SU-DHL-6 (cell line): ENCODE measurements around the gene ATP6AP2.

ENCODE experiments used
- H2AFZ ChIP-seq: fragments of 200-600 bp; sonication (generic); 2 replicates; pipeline ENCODE4 v1.6.1; 2014; ENCODE audit warnings: low read depth, mild to moderate bottlenecking, moderate library complexity, mixed read lengths, antibody characterized with exemption, low read length; ENCODE audit not compliant: severe bottlenecking
- H3F3A ChIP-seq: fragments of 200-600 bp; shearing (Covaris generic); 2 replicates; pipeline ENCODE4 v1.6.0; 2016; ENCODE audit warnings: antibody characterized with exemption, mild to moderate bottlenecking; ENCODE audit not compliant: insufficient read depth
- H3K27ac ChIP-seq: fragments of 200-600 bp; sonication (generic); 2 replicates; pipeline ENCODE4 v1.5.1; 2016; ENCODE audit warnings: low read depth, mild to moderate bottlenecking, low read length, moderate library complexity, mixed read lengths
- H3K27me3 ChIP-seq: fragments of 200-600 bp; sonication (generic), shearing (Covaris generic); 2 replicates; pipeline ENCODE4 v1.6.0; 2014; ENCODE audit warnings: mild to moderate bottlenecking, low read length
- H3K36me3 ChIP-seq: fragments of 200-600 bp; sonication (generic); 2 replicates; pipeline ENCODE4 v1.6.1; 2014; ENCODE audit warnings: mild to moderate bottlenecking, low read length, mixed read lengths
- H3K4me2 ChIP-seq: fragments of 300-600, 200-600 bp; shearing (Covaris generic), sonication (generic); 2 replicates; pipeline ENCODE4 v1.6.0; 2014; ENCODE audit warnings: low read length, low read depth, mild to moderate bottlenecking; ENCODE audit not compliant: poor library complexity, severe bottlenecking
- H3K4me3 ChIP-seq: fragments of 200-600 bp; sonication (generic); 2 replicates; pipeline ENCODE4 v1.5.1; 2014; ENCODE audit warnings: antibody characterized with exemption, low read length, mild to moderate bottlenecking, mixed read lengths; ENCODE audit not compliant: insufficient read depth, poor library complexity, severe bottlenecking
- H3K79me2 ChIP-seq: fragments of 200-600 bp; sonication (generic); 2 replicates; pipeline ENCODE4 v1.6.1; 2014; ENCODE audit warnings: mild to moderate bottlenecking, low read length, moderate library complexity; ENCODE audit not compliant: insufficient read depth
- H3K9ac ChIP-seq: fragments of 200-600 bp; sonication (generic); 2 replicates; pipeline ENCODE4 v1.7.0; 2014; ENCODE audit warnings: mild to moderate bottlenecking, low read length
- H3K9me2 ChIP-seq: fragments of 200-600 bp; sonication (generic); replicated peaks from 2 replicates; pipeline ENCODE4 v1.6.1; 2014; ENCODE audit warnings: low read length; ENCODE audit not compliant: insufficient read depth
- H3K9me3 ChIP-seq: fragments of 200-600 bp; sonication (generic); 2 replicates; pipeline ENCODE4 v1.6.1; 2014; ENCODE audit warnings: low read length, mixed read lengths; ENCODE audit not compliant: insufficient read depth
- H4K20me1 ChIP-seq: fragments of 200-600 bp; sonication (generic); 2 replicates; pipeline ENCODE4 v1.6.1; 2014; ENCODE audit warnings: low read depth, mild to moderate bottlenecking, antibody characterized with exemption, low read length, moderate library complexity, mixed read lengths
- CTCF ChIP-seq: fragments of 200-600 bp; sonication (generic); IDR thresholded peaks from one replicate; pipeline ENCODE4 v1.5.1; 2017; ENCODE audit warnings: antibody characterized with exemption, mild to moderate bottlenecking, low read length, moderate library complexity; ENCODE audit not compliant: insufficient read depth, poor library complexity, severe bottlenecking
- EZH2phosphoT487 ChIP-seq: fragments of 200-600 bp; sonication (generic), shearing (Covaris generic); conservative IDR thresholded peaks from 2 replicates; pipeline ENCODE4 v1.6.1; 2018; ENCODE audit warnings: mild to moderate bottlenecking, antibody characterized with exemption, low read length, moderate library complexity, mixed read lengths

The ATP6AP2 gene

GRCh38 chrX:40632199-40632598 lies 51.4 kb downstream of the ATP6AP2 start:
- H3K27ac ChIP-seq, result no peak overlapping the region
- H3K79me2 ChIP-seq, result no peaks in the 10 kb centered on the region
- H3K4me3 ChIP-seq, result no peak overlapping the region
- no peak overlapping the region for H3K9ac ChIP-seq
- TF ChIP-seq EZH2phosphoT487 (no peak), CTCF (no peak)
- H3K36me3 ChIP-seq, result no peaks in the 10 kb centered on the region
- H3F3A ChIP-seq, result no peaks in the 10 kb centered on the region
- H2AFZ ChIP-seq, result no peak overlapping the region
- no peak overlapping the region for H3K4me2 ChIP-seq
- no peaks in the 10 kb centered on the region for H3K27me3 ChIP-seq
- no peaks in the 10 kb centered on the region for H3K9me2 ChIP-seq
- H3K9me3 ChIP-seq, result no peaks in the 10 kb centered on the region
- H4K20me1 ChIP-seq, result no peaks in the 10 kb centered on the region

- no peak overlapping the region for H2AFZ ChIP-seq
- H3K79me2 ChIP-seq, result peaks cover 22% of the 10 kb centered on the region; the same call in 1 of the 2 replicates
- no peaks in the 10 kb centered on the region for H3K9me2 ChIP-seq
- H4K20me1 ChIP-seq, result no peaks in the 10 kb centered on the region
- no peaks in the 10 kb centered on the region for H3K27me3 ChIP-seq
- no peak overlapping the region for H3K27ac ChIP-seq
- H3K9me3 ChIP-seq, result no peaks in the 10 kb centered on the region
- H3K4me2 ChIP-seq, result no peak overlapping the region
- H3K4me3 ChIP-seq, result no peak overlapping the region
- H3F3A ChIP-seq, result no peaks in the 10 kb centered on the region
- TF ChIP-seq EZH2phosphoT487 (no peak), CTCF (no peak)
- H3K36me3 ChIP-seq, result no peaks in the 10 kb centered on the region
- H3K9ac ChIP-seq, result no peak overlapping the region
Observed at GRCh38 chrX:40637687-40638086, 56.9 kb downstream of the ATP6AP2 start.

GRCh38 chrX:40644176-40644575 lies 63.4 kb downstream of the ATP6AP2 start:
- Histone ChIP-seq H3K27ac (peak overlapping the region; percentile 79), H3K27me3 (no peaks in the 10 kb centered on the region), H3K9me2 (no peaks in the 10 kb centered on the region), H3K36me3 (no peaks in the 10 kb centered on the region), H3K4me2 (peak overlapping the region; percentile 94), H3K9me3 (no peaks in the 10 kb centered on the region), H2AFZ (no peak overlapping the region), H3K9ac (peak overlapping the region; percentile 77), H4K20me1 (no peaks in the 10 kb centered on the region), H3F3A (0 out of 2 replicates have a peak, but pooled peaks cover 8% of the 10 kb centered on the region), H3K4me3 (peak overlapping the region; percentile 54), H3K79me2 (peaks cover 60% of the 10 kb centered on the region)
- TF ChIP-seq CTCF, result no peak
- TF ChIP-seq EZH2phosphoT487, result no peak

- Histone ChIP-seq H2AFZ (peak overlapping the region; percentile 58), H3K27me3 (no peaks in the 10 kb centered on the region), H3K9ac (peak overlapping the region; percentile 77), H3K79me2 (peaks cover 57% of the 10 kb centered on the region), H3K4me3 (peak overlapping the region; percentile 54), H3K9me2 (no peaks in the 10 kb centered on the region), H3F3A (0 out of 2 replicates have a peak, but pooled peaks cover 8% of the 10 kb centered on the region), H3K36me3 (no peaks in the 10 kb centered on the region), H3K27ac (peak overlapping the region; percentile 79), H3K4me2 (peak overlapping the region; percentile 94), H3K9me3 (no peaks in the 10 kb centered on the region), H4K20me1 (no peaks in the 10 kb centered on the region)
- no peak for TF ChIP-seq CTCF
- TF ChIP-seq EZH2phosphoT487, result no peak
Observed at GRCh38 chrX:40644821-40645358, 64.1 kb downstream of the ATP6AP2 start.
